Measurements from ENCODE around the gene NSL1. TPM values are rescaled to one million over a fixed set of nuclear protein-coding genes. Genes with fewer than 3 reads are reported as not detected.

NSL1 gene
- total and polyA plus RNA-seq, 9 of the 15 experiments (the other 6 are each of a cell fraction or from before 2014, with no cell fraction given), result 53.5 to 108 (median 59.1) TPM

GRCh38 chr1:212719633-212720032 is 71.9 kb downstream of the NSL1 start:
- FAIRE-seq (no peak), ATAC-seq (no peak), DNase-seq (ENCODE audit: extremely low read depth in 1 of 4, low spot score in 3 of 4) (no peak)
- CTCF ChIA-PET (ENCODE audit: low intra/inter-chr PET ratio), result no interaction called here
- 55% methylated on average over 2 of the region's 2 CpGs for WGBS (ENCODE audit: insufficient coverage, low coverage, missing lambda C conversion rate)
- Histone ChIP-seq H3K79me2 (ENCODE audit: control insufficient read depth, insufficient read depth, low read length) (no peaks in the 10 kb centered on the region), H4K20me1 (replicated peaks; ENCODE audit: control insufficient read depth, insufficient read depth, low read length) (no peaks in the 10 kb centered on the region), H2AFZ (ENCODE audit: low read depth, low read length) (no peak overlapping the region), H3K4me3 (no peak overlapping the region), H3K27me3 (ENCODE audit: control insufficient read depth in 2 of 2, insufficient read depth in 2 of 2, low read length in 2 of 2) (no peaks in the 10 kb centered on the region), H3K4me1 (replicated peaks in 1 of 2; ENCODE audit: control insufficient read depth in 2 of 2, insufficient read depth in 2 of 2, low read length in 2 of 2) (peaks cover 3 to 15% of the 10 kb centered on the region in 2 experiments; a peak in 4 of 5 replicates), H3K9me1 (ENCODE audit: control insufficient read depth, insufficient read depth, low read length) (no peaks in the 10 kb centered on the region), H3K4me2 (ENCODE audit: insufficient read depth, low read length) (no peak overlapping the region), H3K36me3 (ENCODE audit: control insufficient read depth, insufficient read depth, low read length) (no peaks in the 10 kb centered on the region), H3K9me3 (replicated peaks; ENCODE audit: control insufficient read depth, insufficient read depth, low read depth, low read length) (no peaks in the 10 kb centered on the region), H3K9ac (ENCODE audit: insufficient read depth in 1 of 2, low read depth in 2 of 2, low read length in 2 of 2) (no peak overlapping the region), H3K27ac (ENCODE audit: extremely low read depth, low read depth, low read length) (no peak overlapping the region)
- BruUV-seq (replicated peaks), result no TSS peak
- no peak for TF ChIP-seq ZNF217 (CRISPR knock-in tag; IDR thresholded peaks at IDR 0.05)
- peak; percentile 93 for TF ChIP-seq ZNF146 (CRISPR knock-in tag; IDR thresholded peaks at IDR 0.05; ENCODE audit: unreplicated experiment)
- TF ChIP-seq KDM1A (IDR thresholded peaks at IDR 0.05), result peak in 1 of 2 experiments; percentile 37; a peak in 1 of 4 replicates
- TF ChIP-seq RBM25 (IDR thresholded peaks at IDR 0.05; ENCODE audit: low read depth, low read length, severe bottlenecking), result peak; percentile 63
- intact Hi-C loops (cut with micrococcal nuclease) (no loop called here), in situ Hi-C loops (cut with MboI) (no loop called here)
- POLR2A ChIA-PET, result no interaction called here

- Histone ChIP-seq H3K9me1 (ENCODE audit: control insufficient read depth, insufficient read depth, low read length) (no peaks in the 10 kb centered on the region), H3K4me3 (no peak overlapping the region), H3K27me3 (ENCODE audit: control insufficient read depth in 2 of 2, insufficient read depth in 2 of 2, low read length in 2 of 2) (no peaks in the 10 kb centered on the region), H3K9me3 (replicated peaks; ENCODE audit: control insufficient read depth, insufficient read depth, low read depth, low read length) (no peaks in the 10 kb centered on the region), H3K4me2 (ENCODE audit: insufficient read depth, low read length) (no peak overlapping the region), H3K4me1 (replicated peaks in 1 of 2; ENCODE audit: control insufficient read depth in 2 of 2, insufficient read depth in 2 of 2, low read length in 2 of 2) (peaks cover 3 to 15% of the 10 kb centered on the region in 2 experiments; a peak in 4 of 5 replicates), H4K20me1 (replicated peaks; ENCODE audit: control insufficient read depth, insufficient read depth, low read length) (no peaks in the 10 kb centered on the region), H3K9ac (ENCODE audit: insufficient read depth in 1 of 2, low read depth in 2 of 2, low read length in 2 of 2) (no peak overlapping the region), H3K36me3 (ENCODE audit: control insufficient read depth, insufficient read depth, low read length) (no peaks in the 10 kb centered on the region), H3K79me2 (ENCODE audit: control insufficient read depth, insufficient read depth, low read length) (no peaks in the 10 kb centered on the region), H2AFZ (ENCODE audit: low read depth, low read length) (no peak overlapping the region), H3K27ac (ENCODE audit: extremely low read depth, low read depth, low read length) (no peak overlapping the region)
- BruUV-seq (replicated peaks), result no TSS peak
- peak; percentile 56 for FAIRE-seq
- in situ Hi-C loops (cut with MboI) (no loop called here), intact Hi-C loops (cut with micrococcal nuclease) (loop anchor here (1.0 kb wide), 1 partner anchor 241 kb away; no protein-coding TSS in a partner anchor)
- POLR2A ChIA-PET, result interaction anchor here (0.7 kb wide), 1 partner anchor 263 kb away, joined by 3 read pairs; no protein-coding TSS in a partner anchor
- CTCF ChIA-PET (ENCODE audit: low intra/inter-chr PET ratio), result interaction anchor here (0.6 kb wide), 2 partner anchors 239 to 277 kb away, joined by 3 read pairs; no protein-coding TSS in a partner anchor
- peak; percentile 44 for ATAC-seq
- DNase-seq (ENCODE audit: extremely low read depth in 1 of 4, low spot score in 3 of 4), result no peak
- 3% methylated on average over 4 of the region's 4 CpGs for WGBS (ENCODE audit: insufficient coverage, low coverage, missing lambda C conversion rate)
- TF ChIP-seq BHLHE40 (IDR thresholded peaks at IDR 0.05; ENCODE audit: low read length) (no peak), ZNF639 (CRISPR knock-in tag; conservative IDR thresholded peaks at IDR 0.05 in 1 of 2, IDR thresholded peaks at IDR 0.05 in 1 of 2) (no peak), ETV6 (IDR thresholded peaks at IDR 0.05; ENCODE audit: borderline replicate concordance in 1 of 2, low read depth in 2 of 2, low read length in 1 of 2) (no peak), ETV6 (CRISPR knock-in tag; IDR thresholded peaks at IDR 0.05; ENCODE audit: borderline replicate concordance) (no peak), RAD21 (CRISPR knock-in tag; conservative IDR thresholded peaks at IDR 0.05 in 1 of 2, IDR thresholded peaks at IDR 0.05 in 1 of 2) (peak in 1 of 2 experiments; percentile 60; a peak in 2 of 4 replicates), PRMT5 (CRISPR knock-in tag; IDR thresholded peaks at IDR 0.05) (no peak), BRCA1 (IDR thresholded peaks at IDR 0.05) (no peak), BRCA1 (CRISPR knock-in tag; IDR thresholded peaks at IDR 0.05) (no peak), CTCF (IDR thresholded peaks at IDR 0.05 in 2 of 3, conservative IDR thresholded peaks at IDR 0.05 in 1 of 3; ENCODE audit: insufficient read depth in 2 of 3, low read depth in 1 of 3, low read length in 3 of 3) (peak in 2 of 3 experiments; percentile 15 to 40; a peak in 2 of 6 replicates)
These were observed 73.1 kb downstream of the NSL1 start for GRCh38 chr1:212718499-212718898.

All from K562 (cell line).